Measurements from ENCODE around the gene LYSET. TPM values are rescaled to one million over a fixed set of nuclear protein-coding genes. Genes with fewer than 3 reads are reported as not detected.
"Not testable (repeated sequence)": the region's sequence is repeated elsewhere in the genome, so short reads cannot be mapped to it uniquely, and the experiment has no call there.

LYSET gene
- total RNA-seq, 1 experiment from 2014 or later: 17.3 TPM

GRCh38 chr14:93136009-93136408, 49.1 kb upstream of the LYSET start:
- no peaks in the 10 kb centered on the region for H3K9me3 Mint-ChIP-seq (ENCODE audit: unreplicated experiment)
- no peak overlapping the region for H3K4me3 Mint-ChIP-seq (ENCODE audit: unreplicated experiment)
- BruUV-seq (replicated peaks): no TSS peak
- no peaks in the 10 kb centered on the region for H3K27me3 Mint-ChIP-seq (ENCODE audit: insufficient read depth, unreplicated experiment)
- no peak for TF ChIP-seq CTCF (IDR thresholded peaks at IDR 0.05; ENCODE audit: insufficient read depth in 1 of 2, low read depth in 1 of 2, low read length in 1 of 2, severe bottlenecking in 1 of 2, unreplicated experiment in 1 of 2)
- POLR2A ChIA-PET: no interaction called here
- peaks cover 6% of the 10 kb centered on the region for H3K36me3 Mint-ChIP-seq (ENCODE audit: insufficient read depth, unreplicated experiment)
- Histone ChIP-seq H3K4me3 (ENCODE audit: low read depth, low read length) (no peak overlapping the region), H3K4me1 (no peaks in the 10 kb centered on the region), H3K36me3 (ENCODE audit: control insufficient read depth, insufficient read depth, low read length) (no peaks in the 10 kb centered on the region), H3K9me3 (no peaks in the 10 kb centered on the region), H3K27me3 (replicated peaks; ENCODE audit: control insufficient read depth, insufficient read depth, low read length) (no peaks in the 10 kb centered on the region)
- no peak for DNase-seq
- intact Hi-C loops (cut with micrococcal nuclease; ENCODE audit: unreplicated experiment): no loop called here
- H3K4me1 Mint-ChIP-seq (ENCODE audit: low read depth, unreplicated experiment): peaks cover 6% of the 10 kb centered on the region
- H3K27ac Mint-ChIP-seq (ENCODE audit: unreplicated experiment): no peak overlapping the region
- CTCF ChIA-PET: no interaction called here

GRCh38 chr14:93136508-93136907, 48.6 kb upstream of the LYSET start:
- H3K9me3 ChIP-seq; H3K27me3 Mint-ChIP-seq (ENCODE audit: insufficient read depth, unreplicated experiment); H3K4me1 Mint-ChIP-seq (ENCODE audit: low read depth, unreplicated experiment); H3K36me3 ChIP-seq (ENCODE audit: control insufficient read depth, insufficient read depth, low read length); POLR2A ChIA-PET; BruUV-seq (replicated peaks); H3K4me1 ChIP-seq; CTCF ChIA-PET; DNase-seq; H3K27me3 ChIP-seq (replicated peaks; ENCODE audit: control insufficient read depth, insufficient read depth, low read length); intact Hi-C loops (cut with micrococcal nuclease; ENCODE audit: unreplicated experiment); H3K9me3 Mint-ChIP-seq (ENCODE audit: unreplicated experiment); H3K4me3 ChIP-seq (ENCODE audit: low read depth, low read length); H3K36me3 Mint-ChIP-seq (ENCODE audit: insufficient read depth, unreplicated experiment); H3K27ac Mint-ChIP-seq (ENCODE audit: unreplicated experiment); H3K4me3 Mint-ChIP-seq (ENCODE audit: unreplicated experiment): not testable (repeated sequence)

- POLR2A ChIA-PET: no interaction called here
- H3K4me1 Mint-ChIP-seq (ENCODE audit: low read depth, unreplicated experiment): peaks cover 6% of the 10 kb centered on the region
- no peaks in the 10 kb centered on the region for H3K4me1 ChIP-seq
- no peak overlapping the region for H3K4me3 ChIP-seq (ENCODE audit: low read depth, low read length)
- DNase-seq: no peak
- BruUV-seq (replicated peaks): no TSS peak
- no peak for TF ChIP-seq CTCF (IDR thresholded peaks at IDR 0.05; ENCODE audit: insufficient read depth in 1 of 2, low read depth in 1 of 2, low read length in 1 of 2, severe bottlenecking in 1 of 2, unreplicated experiment in 1 of 2)
- no peaks in the 10 kb centered on the region for H3K9me3 Mint-ChIP-seq (ENCODE audit: unreplicated experiment)
- no peak overlapping the region for H3K4me3 Mint-ChIP-seq (ENCODE audit: unreplicated experiment)
- H3K36me3 Mint-ChIP-seq (ENCODE audit: insufficient read depth, unreplicated experiment): peaks cover 6% of the 10 kb centered on the region
- H3K9me3 ChIP-seq: no peaks in the 10 kb centered on the region
- no peak overlapping the region for H3K27ac Mint-ChIP-seq (ENCODE audit: unreplicated experiment)
- intact Hi-C loops (cut with micrococcal nuclease; ENCODE audit: unreplicated experiment): no loop called here
- CTCF ChIA-PET: interaction anchor here (1.1 to 1.8 kb wide), 3 partner anchors 9 to 25 kb away, joined by 3 to 10 read pairs (median 4); no protein-coding TSS in a partner anchor
- H3K27me3 ChIP-seq (replicated peaks; ENCODE audit: control insufficient read depth, insufficient read depth, low read length): no peaks in the 10 kb centered on the region
- H3K27me3 Mint-ChIP-seq (ENCODE audit: insufficient read depth, unreplicated experiment): no peaks in the 10 kb centered on the region
- no peaks in the 10 kb centered on the region for H3K36me3 ChIP-seq (ENCODE audit: control insufficient read depth, insufficient read depth, low read length)
Measured at GRCh38 chr14:93137864-93138263, 47.3 kb upstream of the LYSET start.
